NCI-H524 (cell line): ENCODE measurements around the gene PTGDS.

Experiments used
- DNase-seq, 2 experiments: peaks; one replicate each; lab custom pipeline; 2025; lab: John Stamatoyannopoulos, UW

The PTGDS gene

GRCh38 chr9:137023157-137023556 lies 45.9 kb downstream of the PTGDS start:
- no peak for DNase-seq

GRCh38 chr9:137023583-137023991 lies 46.3 kb downstream of the PTGDS start:
- DNase-seq: peak in 1 of 2 experiments; percentile 24

DNA sequence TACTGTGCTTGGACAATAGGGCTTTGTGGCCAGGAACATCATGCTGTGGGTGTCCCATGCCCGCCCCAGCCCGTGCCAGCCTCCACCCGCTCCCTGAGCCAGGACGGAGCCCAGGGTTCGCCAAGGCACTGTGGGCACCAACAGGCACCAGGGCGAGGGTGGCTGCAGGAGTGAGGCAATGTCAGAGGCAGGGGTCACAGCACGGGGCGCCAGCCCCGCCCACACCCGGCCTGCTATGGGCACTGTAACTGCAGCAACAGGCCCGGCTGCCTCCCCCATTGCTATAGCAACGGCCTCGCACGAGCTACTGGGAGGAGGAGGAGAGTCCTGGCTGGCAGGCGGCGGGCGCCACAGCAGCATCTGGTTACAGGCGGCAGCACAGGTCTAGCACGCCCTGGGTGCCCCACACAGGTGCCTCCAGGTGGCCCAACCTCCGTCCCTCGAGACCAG lies 48.2 kb downstream of the PTGDS start:
- peak; percentile 34 to 71 for DNase-seq

- peak in 1 of 2 experiments; percentile 25 for DNase-seq
These were observed 49.1 kb downstream of the PTGDS start for GRCh38 chr9:137026384-137026783.

GRCh38 chr9:137026828-137027227 lies 49.5 kb downstream of the PTGDS start:
- no peak for DNase-seq

DNA sequence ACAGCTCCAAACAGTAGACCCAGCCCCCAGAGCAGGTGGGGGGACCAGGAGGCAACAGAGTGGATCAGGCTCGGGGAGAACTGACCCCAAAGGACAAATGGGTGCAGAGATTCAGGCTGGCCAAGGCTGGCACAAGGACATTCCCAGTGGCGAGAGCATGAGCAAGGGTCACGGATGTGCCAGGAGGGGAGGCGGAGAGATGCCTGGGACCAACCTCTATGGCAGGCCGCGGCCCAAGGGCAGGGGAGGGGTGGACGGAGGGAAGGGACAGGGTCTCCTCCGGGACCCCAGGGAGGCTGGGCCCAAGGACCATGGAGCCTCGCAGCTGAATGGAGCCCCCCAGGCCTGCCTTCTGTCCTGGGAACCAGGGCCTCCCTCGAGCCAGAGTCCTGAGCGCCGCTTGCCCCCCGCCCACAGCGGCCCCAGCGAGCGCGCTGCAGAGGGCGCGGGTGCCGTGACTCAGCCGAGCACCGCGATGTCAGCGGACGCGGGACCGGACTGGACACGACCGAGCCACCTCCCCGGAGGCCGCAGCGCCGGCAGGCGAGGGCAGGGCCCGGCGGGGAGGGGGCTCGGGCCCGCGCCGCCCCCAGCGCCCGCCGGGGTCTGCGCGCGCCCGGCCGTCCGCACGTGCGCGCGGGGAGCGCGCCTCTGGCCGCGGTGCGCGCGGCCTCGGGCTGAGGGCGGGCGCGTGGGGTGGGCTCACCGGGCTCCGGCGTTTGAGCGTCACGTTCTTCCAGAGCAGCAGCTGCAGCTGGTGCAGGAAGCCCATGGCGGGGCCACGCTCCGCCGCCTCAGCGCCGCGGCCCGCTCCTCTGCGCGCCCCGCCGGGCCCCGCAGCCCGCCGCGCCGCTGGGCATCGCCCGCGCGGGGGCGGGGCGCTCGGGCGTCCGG lies 50.3 kb downstream of the PTGDS start, which contains the start of gene ABCA2:
Gene ABCA2 (minus strand): TSS at position 869 of the 894 bp plus-strand sequence. CDS start 97 bp downstream, at position 772.
- peak in 1 of 2 experiments; percentile 73 for DNase-seq

DNA sequence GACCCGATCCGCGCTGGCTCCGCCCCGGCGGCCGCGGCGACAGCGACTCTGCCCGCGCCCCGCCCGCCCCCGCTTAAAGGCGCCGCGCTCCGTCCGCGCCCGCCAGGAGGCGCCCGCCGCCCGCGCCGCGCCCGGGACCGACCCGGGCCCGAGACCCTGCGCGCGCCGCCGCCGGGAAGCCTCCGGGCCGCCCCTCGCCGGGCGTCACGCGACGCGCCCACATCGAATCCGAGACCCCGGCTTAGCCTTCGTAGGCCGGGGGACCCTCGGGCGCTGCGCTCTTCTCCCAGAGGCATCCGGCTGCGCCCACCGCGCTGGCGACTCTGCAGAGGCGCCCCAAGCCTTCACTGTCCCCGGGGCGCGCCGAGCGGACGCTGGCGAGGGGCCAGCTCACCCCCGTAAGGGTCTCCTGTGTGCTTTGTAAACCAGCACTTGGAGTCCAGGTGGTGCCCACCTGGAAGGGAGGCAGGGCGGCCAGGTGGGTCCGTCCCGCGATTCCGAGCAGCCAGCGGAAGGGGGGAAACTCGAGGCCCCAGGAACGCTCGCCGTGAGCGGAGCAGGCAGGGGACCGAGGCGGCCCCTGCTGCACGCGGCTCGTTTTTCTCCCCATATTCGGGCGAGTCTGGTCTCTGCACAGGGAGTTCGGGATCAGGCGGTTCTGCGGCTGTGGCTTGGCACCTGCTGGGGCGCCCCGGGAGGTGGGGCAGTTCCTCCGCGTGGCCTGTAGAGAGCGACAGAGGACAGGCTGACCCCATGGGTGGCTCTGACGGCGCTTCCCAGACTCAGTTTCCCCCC lies 51.2 kb downstream of the PTGDS start:
- DNase-seq: peak; percentile 49 to 73

DNA sequence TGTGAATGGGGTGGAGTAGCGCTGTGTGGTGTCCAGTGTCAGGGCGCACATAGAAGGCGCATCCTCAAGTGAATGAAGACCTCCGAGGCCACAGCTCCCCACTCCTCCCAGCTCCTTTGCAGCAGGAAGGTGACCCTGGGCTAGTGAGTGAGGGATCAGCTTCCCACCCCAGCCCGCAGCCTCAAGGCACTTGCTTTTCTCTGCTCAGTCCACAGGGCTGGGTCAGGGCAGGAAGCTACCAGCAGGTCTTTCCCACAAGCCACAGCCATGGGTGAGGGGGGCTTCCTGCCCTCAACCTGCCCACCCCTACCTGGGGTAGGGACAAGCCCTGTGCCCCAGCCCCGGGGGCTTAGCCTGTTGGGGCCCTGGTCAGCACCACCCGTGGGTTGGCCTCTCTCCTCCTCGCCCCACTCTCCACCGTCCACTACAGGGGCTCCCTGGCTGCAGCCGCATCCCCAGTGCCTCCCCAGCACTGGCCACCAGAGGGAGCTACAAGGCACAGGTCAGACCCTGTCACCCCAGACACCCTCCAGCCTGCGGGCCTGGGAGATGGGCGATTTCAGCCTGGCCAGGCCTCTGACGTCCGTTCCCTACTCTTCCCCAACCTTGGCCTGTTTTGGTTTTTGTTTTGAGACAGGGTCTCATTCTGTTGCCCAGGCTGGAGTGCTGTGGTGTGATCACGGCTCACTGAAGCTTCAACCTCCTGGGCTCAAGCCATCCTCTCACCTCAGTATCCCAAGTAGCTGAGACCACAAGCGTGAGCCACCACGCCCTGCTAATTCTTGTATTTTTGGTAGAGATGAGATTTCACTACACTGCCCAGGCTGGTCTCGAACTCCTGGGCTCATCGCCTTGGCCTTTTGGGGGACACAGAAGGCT lies 52.0 kb downstream of the PTGDS start:
- DNase-seq: peak in 1 of 2 experiments; percentile 62

DNA sequence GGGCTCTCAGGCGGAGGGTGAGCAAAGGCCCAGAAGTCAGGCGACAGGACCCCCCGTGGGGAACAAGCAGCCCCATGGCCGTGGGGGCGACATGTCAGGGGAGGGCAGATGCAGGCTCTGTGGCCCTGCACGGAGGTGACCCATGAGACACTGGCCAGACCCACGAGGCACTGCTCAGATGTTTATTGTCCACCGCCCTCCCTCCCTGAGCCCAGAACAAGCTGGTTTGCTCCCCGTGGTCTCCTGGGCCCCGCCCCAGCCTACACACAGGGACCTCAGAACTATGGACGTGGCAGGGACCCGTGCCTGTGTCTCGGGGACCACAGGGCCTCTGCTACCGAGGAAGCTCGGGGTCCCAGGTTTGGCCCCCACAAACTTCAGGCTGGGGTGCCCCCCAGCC lies 52.7 kb downstream of the PTGDS start:
- DNase-seq: no peak

- DNase-seq: no peak
These were observed 53.5 kb downstream of the PTGDS start for GRCh38 chr9:137030538-137031527.
